ENCODE results near the gene ARHGEF12. TPM values are rescaled to one million over a fixed set of nuclear protein-coding genes. Genes with fewer than 3 reads are reported as not detected.

ARHGEF12 gene
- total and polyA plus RNA-seq, 10 of the 15 experiments (the other 5 are each of a cell fraction or from before 2014, with no cell fraction given) = 2.7 to 40.8 (median 20.9) TPM

DNA sequence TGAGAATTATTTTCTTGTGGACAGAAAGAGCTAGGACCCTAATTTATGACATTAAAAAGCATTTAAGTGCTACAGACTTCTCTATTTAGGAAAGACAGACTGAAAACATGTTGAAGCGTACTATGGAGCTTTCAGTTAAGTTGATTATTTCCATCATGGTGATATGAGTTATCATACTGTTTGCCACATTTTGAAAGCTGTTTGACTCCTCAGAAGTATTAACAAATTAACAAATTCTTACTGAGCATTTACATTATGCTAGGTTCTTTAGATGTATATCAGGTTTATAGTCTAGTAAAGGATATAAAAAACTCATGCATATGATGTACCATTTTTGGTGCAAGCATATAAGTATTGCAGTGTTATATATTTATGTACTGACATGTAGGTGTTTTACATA, 50.1 kb downstream of the ARHGEF12 start:
- H3K27ac ChIP-seq (ENCODE audit: control insufficient read depth, insufficient read depth) = no peak overlapping the region
- H3K4me1 ChIP-seq (ENCODE audit: control insufficient read depth, insufficient read depth, low read length) = no peaks in the 10 kb centered on the region
- ChIA-PET CTCF (interaction anchor here (1.3 to 2.0 kb wide), 5 partner anchors 9 to 124 kb away, joined by 3 to 8 read pairs (median 5); no protein-coding TSS in a partner anchor), RAD21 (ENCODE audit: unreplicated experiment) (interaction anchor here (0.7 to 1.5 kb wide), 6 partner anchors 9 to 178 kb away, joined by 3 to 5 read pairs (median 3); partner anchors contain the start of gene ARHGEF12), SMC1A (ENCODE audit: uncharacterized antibody, unreplicated experiment) (interaction anchor here (0.9 to 2.0 kb wide), 13 partner anchors 9 to 48 kb away, joined by 3 to 9 read pairs (median 4); no protein-coding TSS in a partner anchor), POLR2A (interaction anchor here (0.6 to 1.3 kb wide), 2 partner anchors 13 to 48 kb away, joined by 3 read pairs; no protein-coding TSS in a partner anchor)
- no peaks in the 10 kb centered on the region; the same call in 1 of the 3 replicates for H3K9me3 ChIP-seq (replicated peaks; ENCODE audit: control insufficient read depth, insufficient read depth, low read length)
- 100% methylated on average over 1 of the region's 1 CpG for WGBS (ENCODE audit: insufficient coverage, insufficient replicate concordance, low lambda C conversion rate, missing lambda C conversion rate)
- no peak overlapping the region for H3K9ac ChIP-seq (ENCODE audit: control insufficient read depth, insufficient read depth, low read length)
- FAIRE-seq (no peak), ATAC-seq (no peak), DNase-seq (ENCODE audit: low read depth, low spot score) (no peak)
- H3K36me3 ChIP-seq (ENCODE audit: control insufficient read depth in 2 of 2, insufficient read depth in 2 of 2, low read length in 1 of 2) = no peaks in the 10 kb centered on the region
- intact Hi-C loops (cut with micrococcal nuclease; ENCODE audit: unreplicated experiment) (no loop called here), in situ Hi-C loops (cut with MboI) (no loop called here)
- no peak overlapping the region for H3K4me3 ChIP-seq
- H3K79me2 ChIP-seq (ENCODE audit: control insufficient read depth, insufficient read depth, low read length) = peaks cover under 1% of the 10 kb centered on the region; the same call in 1 of the 2 replicates
- H2AFZ ChIP-seq (ENCODE audit: control insufficient read depth, low read depth, low read length) = no peak overlapping the region
- H3K4me2 ChIP-seq (ENCODE audit: control insufficient read depth, insufficient read depth) = no peak overlapping the region
- H4K20me1 ChIP-seq (ENCODE audit: control insufficient read depth, insufficient read depth) = no peaks in the 10 kb centered on the region
- no peaks in the 10 kb centered on the region for H3K27me3 ChIP-seq (replicated peaks in 1 of 2; ENCODE audit: control insufficient read depth in 2 of 2, insufficient read depth in 2 of 2, low read length in 1 of 2)
- no TSS peak for BruUV-seq (replicated peaks)
- TF ChIP-seq POU2F2 (IDR thresholded peaks at IDR 0.05; ENCODE audit: borderline replicate concordance, low read depth, low read length) (no peak), RB1 (IDR thresholded peaks at IDR 0.05; ENCODE audit: borderline replicate concordance) (no peak), RUNX3 (IDR thresholded peaks at IDR 0.05; ENCODE audit: low read length) (no peak), CBX3 (IDR thresholded peaks at IDR 0.05; ENCODE audit: borderline replicate concordance, low read depth) (no peak), BMI1 (IDR thresholded peaks at IDR 0.05; ENCODE audit: borderline replicate concordance) (no peak), ASH2L (IDR thresholded peaks at IDR 0.05; ENCODE audit: borderline replicate concordance, low read depth) (no peak), SIN3A (IDR thresholded peaks at IDR 0.05; ENCODE audit: low read depth, low read length) (no peak), TCF12 (IDR thresholded peaks at IDR 0.05; ENCODE audit: low read depth, low read length) (no peak), YBX1 (IDR thresholded peaks at IDR 0.05) (no peak), POLR2A (IDR thresholded peaks at IDR 0.05; ENCODE audit: low read depth, low read length) (no peak)
- TF ChIP-seq, protein P1, sequence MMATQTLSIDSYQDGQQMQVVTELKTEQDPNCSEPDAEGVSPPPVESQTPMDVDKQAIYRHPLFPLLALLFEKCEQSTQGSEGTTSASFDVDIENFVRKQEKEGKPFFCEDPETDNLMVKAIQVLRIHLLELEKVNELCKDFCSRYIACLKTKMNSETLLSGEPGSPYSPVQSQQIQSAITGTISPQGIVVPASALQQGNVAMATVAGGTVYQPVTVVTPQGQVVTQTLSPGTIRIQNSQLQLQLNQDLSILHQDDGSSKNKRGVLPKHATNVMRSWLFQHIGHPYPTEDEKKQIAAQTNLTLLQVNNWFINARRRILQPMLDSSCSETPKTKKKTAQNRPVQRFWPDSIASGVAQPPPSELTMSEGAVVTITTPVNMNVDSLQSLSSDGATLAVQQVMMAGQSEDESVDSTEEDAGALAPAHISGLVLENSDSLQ (IDR thresholded peaks at IDR 0.05) = no peak
- TF ChIP-seq, protein P2, sequence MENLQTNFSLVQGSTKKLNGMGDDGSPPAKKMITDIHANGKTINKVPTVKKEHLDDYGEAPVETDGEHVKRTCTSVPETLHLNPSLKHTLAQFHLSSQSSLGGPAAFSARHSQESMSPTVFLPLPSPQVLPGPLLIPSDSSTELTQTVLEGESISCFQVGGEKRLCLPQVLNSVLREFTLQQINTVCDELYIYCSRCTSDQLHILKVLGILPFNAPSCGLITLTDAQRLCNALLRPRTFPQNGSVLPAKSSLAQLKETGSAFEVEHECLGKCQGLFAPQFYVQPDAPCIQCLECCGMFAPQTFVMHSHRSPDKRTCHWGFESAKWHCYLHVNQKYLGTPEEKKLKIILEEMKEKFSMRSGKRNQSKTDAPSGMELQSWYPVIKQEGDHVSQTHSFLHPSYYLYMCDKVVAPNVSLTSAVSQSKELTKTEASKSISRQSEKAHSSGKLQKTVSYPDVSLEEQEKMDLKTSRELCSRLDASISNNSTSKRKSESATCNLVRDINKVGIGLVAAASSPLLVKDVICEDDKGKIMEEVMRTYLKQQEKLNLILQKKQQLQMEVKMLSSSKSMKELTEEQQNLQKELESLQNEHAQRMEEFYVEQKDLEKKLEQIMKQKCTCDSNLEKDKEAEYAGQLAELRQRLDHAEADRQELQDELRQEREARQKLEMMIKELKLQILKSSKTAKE (IDR thresholded peaks at IDR 0.05; ENCODE audit: low read depth, poor library complexity, severe bottlenecking) = no peak
- TF ChIP-seq, protein P3, sequence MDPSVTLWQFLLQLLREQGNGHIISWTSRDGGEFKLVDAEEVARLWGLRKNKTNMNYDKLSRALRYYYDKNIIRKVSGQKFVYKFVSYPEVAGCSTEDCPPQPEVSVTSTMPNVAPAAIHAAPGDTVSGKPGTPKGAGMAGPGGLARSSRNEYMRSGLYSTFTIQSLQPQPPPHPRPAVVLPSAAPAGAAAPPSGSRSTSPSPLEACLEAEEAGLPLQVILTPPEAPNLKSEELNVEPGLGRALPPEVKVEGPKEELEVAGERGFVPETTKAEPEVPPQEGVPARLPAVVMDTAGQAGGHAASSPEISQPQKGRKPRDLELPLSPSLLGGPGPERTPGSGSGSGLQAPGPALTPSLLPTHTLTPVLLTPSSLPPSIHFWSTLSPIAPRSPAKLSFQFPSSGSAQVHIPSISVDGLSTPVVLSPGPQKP (IDR thresholded peaks at IDR 0.05; ENCODE audit: low read depth, low read length) = no peak
